GM19452 (cell line): ENCODE measurements around the gene EWSR1.
"Not testable (repeated sequence)": the region's sequence is repeated elsewhere in the genome, so short reads cannot be mapped to it uniquely, and the experiment has no call there.

Experiments used
- ATAC-seq: cut with Tn5 transposase; IDR thresholded peaks from one replicate; pipeline ENCODE4 v1.9.1; 2021; ENCODE audit not compliant: unreplicated experiment

EWSR1 gene, protein sequence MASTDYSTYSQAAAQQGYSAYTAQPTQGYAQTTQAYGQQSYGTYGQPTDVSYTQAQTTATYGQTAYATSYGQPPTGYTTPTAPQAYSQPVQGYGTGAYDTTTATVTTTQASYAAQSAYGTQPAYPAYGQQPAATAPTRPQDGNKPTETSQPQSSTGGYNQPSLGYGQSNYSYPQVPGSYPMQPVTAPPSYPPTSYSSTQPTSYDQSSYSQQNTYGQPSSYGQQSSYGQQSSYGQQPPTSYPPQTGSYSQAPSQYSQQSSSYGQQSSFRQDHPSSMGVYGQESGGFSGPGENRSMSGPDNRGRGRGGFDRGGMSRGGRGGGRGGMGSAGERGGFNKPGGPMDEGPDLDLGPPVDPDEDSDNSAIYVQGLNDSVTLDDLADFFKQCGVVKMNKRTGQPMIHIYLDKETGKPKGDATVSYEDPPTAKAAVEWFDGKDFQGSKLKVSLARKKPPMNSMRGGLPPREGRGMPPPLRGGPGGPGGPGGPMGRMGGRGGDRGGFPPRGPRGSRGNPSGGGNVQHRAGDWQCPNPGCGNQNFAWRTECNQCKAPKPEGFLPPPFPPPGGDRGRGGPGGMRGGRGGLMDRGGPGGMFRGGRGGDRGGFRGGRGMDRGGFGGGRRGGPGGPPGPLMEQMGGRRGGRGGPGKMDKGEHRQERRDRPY

DNA sequence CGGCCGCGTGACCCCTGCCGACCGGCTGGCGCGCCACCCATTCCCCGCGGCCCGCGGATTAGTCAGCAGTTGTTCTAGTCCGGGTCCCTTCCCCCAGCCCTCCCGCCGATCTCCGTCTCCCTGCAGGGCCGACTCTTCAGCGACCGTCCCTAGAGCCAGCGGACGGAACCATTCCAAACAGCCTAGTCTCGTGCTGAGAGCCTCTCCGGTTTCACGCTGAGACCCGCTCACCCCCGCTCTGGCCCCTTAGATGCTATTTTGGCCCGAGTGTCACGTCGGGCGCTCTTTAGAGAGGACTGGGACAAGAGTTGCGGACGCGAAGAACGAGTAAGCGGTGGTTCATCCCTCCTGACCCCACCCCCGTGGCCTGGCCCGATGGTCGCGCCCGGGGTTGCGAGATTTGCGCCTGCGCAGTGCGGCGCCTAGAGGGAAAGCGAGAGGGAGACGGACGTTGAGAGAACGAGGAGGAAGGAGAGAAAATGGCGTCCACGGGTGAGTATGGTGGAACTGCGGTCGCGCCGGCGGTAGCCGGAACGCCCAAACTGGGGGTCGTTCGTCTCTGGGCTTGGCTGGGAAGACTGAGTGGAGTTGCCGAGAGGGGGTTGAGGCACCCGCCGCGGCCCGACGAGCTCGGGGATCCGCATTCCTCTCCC lies at the start of gene EWSR1, which contains the start of gene RHBDD3:
Gene EWSR1, plus strand, starts transcription at position 411 of the 653 bp plus-strand sequence. Its CDS starts 69 bp downstream, at position 480.
Gene RHBDD3, minus strand, starts transcription at position 124 of the 653 bp plus-strand sequence. CDS start 2,355 bp downstream, outside the sequence.
- ATAC-seq, result peak; percentile 78

DNA sequence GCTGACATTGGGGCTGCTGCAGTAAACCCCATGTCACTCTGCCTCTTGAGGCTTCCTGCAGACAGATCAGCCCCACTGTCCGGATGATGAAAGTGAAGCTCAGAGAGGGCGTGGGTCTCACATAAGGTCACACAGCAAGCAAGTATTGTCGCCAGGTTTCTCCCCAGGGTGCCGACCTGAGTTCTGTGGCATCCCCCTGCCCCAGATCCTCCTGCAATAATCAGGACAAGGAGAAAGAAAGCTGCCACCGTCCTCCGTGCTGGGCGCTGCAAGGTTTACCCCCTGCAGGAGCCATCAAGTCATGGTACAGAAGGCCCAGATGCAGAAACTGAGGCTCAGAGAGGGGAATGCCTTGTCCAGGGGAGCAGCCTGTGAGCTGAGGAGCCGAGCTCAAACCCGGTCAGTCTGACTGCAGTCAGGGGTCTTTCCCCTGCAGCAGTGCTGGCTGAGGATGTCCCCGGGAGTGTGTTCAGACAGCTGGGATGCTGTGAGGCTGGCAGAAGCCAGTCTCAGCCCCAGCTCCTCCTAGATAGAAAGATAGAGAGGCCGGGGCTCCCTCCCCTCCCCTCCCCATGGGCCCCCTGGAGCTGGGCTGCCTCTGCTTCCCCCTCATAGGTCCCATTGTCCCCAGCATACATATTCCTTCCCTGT lies 49.2 kb upstream of the EWSR1 start:
- no peak for ATAC-seq

DNA sequence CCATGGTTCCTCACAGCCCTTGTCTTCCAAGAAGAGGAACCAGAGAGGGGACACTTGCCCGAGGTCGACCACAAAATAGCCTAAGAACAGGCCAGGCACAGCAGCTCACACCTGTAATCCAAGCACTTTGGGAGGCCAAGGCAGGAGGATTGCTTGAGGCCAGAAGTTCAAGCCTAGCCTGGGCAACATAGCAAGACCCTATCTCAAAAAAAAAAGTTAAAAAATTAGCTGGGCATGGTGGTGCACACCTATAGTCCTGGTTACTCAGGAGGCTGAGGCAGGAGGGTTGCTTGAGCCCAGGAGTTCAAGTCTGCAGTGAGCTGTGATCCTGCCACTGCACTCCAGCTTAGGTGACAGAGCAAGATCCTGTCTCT lies 48.7 kb upstream of the EWSR1 start:
- ATAC-seq, result not testable (repeated sequence)

DNA sequence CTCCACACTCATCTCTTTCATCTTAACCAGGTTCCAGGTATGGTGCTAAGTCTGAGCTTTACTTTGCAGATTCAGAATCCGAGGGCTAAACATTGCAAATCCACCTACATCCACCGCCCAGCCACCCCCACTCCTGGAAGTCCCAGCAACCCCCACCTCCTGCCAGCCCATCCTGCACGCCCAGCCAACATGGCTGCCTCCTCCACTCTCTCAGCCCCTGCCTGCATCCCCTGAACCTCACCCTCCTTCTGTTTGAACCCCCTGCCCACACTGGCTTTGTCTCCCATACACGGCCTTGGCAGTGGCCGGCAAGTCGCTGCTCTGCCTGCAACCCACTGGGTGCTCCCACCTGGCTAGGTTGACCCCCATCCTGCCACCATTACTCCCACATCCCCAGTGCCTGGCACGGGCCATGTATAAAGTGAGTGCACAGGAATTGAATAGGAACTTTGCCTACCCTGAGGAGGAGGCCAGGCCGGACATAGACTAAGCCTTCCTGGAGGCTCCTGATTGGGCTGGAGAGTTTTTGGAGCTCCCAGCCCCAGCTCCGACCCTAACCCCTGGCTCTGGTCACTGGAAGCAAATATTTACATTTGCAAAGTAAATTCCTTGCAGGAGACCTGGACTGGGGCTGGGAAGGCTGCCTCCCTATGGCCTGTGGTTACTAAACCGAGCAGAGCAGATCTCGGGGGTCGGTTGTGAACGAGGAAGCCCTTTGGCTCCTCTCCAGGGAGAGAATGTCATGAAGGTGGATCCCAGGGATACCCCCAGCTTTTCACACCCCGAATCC lies 48.0 kb upstream of the EWSR1 start:
- no peak for ATAC-seq

DNA sequence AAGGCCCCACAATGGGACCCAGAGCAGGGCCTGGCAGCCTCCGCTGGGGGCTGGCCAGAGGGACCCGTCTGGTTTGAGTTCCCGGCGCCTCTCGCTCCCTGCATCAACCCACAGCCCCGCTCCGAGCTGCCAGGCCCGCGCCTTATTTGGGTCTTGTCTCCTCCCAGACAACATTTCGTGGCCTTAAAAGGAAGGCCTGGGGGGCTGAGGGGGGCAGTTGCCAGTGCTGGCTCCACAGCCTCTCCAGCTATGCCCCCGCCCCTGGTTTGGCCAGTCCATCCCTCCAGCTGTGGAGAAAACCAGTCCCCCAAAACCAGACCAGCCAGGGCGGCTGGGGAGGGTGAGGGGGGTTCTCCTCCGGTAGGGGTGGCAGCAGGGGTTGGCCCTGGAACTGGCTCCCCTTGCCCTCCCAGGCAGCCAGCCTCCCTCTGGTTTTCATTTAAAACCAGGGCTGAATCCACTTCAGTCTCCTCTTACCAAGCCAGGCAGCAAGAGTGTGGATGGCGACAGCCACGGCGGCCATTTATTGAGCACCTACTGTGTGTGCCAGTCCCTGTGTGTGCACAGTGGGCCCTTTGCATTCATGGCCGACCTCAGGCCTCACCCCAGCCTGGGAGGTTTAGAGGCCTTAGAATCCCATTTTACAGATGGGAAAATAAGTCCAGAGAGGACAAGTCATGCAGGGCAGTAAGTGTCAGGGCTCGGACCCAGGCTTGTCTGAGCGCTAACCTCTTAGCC lies 43.8 kb upstream of the EWSR1 start:
- ATAC-seq, result no peak

DNA sequence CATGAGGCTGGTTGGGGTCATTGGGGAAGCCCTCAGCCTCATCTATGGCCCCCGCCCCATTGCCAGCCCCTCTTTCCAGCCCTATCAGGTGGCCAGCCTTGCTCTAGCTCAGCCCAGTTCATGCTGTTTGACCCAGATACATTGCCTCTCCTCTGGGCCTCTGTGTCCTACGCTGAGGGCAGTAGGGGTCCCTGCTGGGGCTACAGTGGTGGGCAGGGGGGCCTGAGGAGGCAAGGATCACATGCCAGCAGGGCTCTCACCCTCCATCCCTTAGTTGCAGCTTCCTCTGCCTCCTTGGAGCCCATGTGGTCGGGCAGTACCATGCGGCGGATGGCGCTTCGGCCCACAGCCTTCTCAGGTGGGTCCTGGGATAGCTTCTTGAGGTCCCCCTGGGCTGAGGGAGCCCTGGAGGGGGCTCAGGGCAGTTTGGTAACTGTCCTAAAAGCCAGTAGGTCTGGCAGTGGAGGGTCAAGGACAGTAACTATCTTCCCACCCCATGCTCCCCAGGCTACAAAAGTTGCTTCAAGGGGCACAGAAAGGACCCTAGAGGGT lies 43.1 kb upstream of the EWSR1 start:
- no peak for ATAC-seq

DNA sequence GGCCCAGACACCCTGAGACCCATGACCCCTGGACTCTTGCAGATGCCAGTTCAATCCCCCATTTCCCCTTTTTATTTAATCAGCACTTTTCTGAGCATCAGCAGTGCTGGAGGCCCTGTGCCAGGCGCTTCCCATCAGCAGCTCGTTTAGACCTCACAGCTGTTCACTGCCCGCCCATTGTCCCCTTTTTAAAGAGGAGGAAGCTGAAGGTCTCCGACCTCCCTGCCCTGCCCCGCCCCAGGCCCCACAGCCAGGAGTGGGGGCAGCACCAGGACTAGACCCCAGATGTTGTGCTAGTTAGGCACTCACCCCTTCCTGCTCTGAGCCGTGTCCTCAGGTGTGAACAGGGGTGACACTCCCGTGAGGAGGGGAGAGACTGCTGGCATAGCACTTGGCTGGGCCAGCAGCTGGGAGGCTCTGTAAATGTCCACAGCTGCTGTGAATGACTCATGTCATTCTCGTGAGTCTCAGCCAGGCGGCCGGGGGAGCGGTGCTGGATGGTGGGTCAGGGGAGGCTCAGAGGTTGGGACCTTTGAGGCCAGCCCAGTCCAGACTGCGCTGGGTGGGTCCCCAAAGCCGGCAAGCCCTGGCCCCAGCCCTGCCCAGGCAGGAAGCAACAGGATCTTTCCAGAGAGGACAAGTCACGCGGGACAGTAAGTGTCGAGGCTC lies 42.5 kb upstream of the EWSR1 start:
- ATAC-seq, result no peak

DNA sequence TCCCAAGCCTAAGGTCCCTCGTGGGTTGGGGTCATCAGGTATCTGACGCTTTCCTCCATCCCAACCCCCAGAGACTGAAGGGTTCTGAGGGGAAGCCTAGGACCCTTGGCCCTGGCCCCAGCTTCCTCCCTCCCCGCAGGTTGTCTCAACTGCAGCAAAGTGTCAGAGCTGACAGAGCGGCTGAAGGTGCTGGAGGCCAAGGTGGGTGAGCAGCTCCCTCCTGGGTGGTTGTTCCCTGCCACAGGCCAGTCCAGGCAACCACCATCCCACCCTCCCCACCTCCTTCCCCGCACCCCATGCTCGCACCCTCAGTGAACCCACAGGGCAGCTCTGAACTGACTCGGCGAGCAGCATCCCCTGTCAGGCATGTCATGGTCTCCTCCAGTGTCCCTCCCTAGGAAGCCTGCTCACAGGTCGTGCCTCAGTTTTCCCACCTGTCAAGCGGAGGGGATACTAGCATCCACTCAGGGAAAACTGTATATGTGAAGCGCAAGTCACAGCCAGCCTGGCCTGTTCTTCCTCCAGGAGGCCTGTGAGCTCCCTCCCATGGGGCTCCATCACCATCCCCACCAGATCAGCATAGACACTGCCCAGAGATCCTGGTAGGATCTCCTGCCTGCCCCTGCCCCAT lies 41.6 kb upstream of the EWSR1 start:
- no peak for ATAC-seq

DNA sequence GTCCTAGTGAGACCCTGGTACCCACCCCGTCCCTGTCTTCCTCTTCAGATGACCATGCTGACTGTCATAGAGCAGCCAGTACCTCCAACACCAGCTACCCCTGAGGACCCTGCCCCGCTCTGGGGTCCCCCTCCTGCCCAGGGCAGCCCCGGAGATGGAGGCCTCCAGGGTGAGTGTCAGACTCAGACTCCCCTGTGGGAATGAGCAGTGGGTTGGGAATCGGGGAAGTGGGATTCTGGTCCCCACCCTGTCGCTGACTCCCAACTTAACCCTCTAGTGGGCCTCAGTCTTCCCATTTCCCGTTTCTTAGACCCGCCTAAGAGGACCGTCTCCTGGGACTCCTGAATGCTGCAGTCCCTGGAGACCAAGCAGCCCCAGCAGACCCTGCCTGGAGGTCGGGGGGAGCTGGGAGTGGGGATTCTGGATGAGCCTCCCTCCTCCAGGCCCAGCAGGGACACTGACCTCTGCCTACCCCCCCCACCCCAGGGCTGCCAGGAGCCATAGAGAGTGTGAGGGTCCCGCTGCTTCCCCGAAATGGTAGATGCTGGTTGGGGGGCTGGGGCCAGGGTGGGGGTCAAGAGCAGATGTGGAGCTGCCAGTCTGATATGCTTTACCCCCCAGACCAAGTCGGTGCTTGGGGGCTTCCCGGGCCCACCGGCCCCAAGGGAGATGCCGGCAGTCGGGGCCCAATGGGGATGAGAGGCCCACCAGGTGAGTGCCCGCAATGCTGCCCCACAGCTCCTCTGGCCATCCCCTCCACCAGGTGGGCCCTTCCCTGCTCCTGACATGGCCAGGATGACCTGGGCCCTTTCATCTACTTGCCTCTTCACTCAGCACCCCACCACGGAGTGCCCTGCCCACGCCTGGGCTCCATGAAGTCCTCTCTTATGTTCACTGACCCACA lies 36.8 kb upstream of the EWSR1 start:
- no peak for ATAC-seq

DNA sequence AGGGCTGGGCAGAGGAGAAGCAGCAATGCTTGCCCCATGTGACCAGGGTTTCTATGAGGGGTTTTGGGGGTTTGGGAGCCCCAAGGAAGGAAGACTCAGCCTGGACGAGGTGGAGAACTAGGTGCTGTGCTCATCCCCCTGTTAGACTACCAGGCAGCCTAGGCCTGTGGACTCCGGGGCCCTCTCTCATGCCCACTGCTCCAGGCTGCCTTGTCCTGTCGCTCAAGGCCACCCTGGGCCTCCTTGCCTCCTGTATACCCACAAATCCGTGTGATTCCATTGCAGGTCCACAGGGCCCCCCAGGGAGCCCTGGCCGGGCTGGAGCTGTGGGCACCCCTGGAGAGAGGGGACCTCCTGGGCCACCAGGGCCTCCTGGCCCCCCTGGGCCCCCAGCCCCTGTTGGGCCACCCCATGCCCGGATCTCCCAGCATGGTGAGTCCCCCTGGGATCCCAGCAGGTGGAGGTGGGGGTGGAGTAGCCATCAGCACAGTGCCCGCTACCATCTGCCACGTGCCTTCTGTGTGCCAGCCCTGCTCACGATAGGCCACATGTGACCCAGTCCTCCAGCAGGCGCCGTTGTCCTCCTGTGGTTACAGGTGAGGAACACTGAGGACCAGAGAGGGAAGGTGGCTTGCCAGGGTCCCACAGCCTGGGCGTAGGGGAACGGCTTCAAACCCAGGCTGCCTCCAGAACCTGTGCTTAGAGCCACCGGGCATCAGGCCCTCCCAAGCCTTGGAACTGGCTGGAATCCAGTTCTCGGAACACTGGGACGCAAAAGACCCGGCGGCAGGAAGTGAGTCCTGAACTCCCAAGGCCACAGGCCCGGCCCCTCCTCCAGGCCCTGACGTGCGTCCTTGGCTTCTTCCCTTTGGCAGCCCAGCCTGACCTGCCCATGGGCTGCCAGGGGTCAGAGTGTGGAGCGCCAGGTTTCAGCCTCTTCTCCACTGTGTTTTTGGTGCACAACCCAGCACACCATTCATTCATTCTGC lies 35.8 kb upstream of the EWSR1 start:
- ATAC-seq, result no peak

DNA sequence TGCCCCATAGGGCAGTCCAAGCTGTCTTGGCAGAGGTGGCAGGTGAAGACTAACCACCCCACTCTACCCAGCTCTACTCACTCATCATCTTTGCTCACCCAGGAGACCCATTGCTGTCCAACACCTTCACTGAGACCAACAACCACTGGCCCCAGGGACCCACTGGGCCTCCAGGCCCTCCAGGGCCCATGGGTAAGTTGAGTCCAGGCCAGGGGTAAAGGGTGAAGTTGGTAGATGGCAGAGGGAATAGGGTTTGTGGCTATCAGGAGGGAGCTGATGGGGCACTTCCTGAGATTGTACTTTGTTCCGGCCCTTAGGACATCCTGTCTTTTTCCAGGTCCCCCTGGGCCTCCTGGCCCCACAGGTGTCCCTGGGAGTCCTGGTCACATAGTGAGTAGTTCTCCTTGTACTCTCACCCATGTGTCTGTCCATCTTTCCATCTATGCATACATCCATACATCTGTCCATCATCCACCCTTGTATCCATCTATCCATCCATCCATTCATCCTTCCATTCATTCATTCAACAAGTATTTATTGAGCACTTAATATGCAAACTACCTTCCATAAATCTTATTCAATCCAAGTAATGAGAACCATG lies 34.7 kb upstream of the EWSR1 start:
- no peak for ATAC-seq

DNA sequence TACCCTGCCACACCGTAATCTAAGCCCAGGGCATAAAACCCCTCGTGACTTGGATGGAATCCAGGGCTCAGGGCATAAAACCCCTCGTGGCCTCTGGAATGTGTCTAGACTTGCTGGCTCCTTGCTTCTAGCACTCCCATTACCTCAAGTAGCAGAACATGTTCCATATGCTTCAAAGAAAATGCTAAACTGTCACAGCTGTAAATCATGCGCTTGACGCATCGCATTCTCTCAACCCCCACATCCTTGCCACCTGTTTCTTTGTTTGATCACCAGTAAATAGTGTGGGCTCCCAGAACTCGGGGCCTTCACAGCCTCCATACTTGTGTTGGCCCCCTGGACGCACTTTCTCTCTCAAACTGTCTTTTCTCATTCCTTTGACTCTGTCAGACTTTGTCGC lies 27.6 kb upstream of the EWSR1 start:
- not testable (repeated sequence) for ATAC-seq

DNA sequence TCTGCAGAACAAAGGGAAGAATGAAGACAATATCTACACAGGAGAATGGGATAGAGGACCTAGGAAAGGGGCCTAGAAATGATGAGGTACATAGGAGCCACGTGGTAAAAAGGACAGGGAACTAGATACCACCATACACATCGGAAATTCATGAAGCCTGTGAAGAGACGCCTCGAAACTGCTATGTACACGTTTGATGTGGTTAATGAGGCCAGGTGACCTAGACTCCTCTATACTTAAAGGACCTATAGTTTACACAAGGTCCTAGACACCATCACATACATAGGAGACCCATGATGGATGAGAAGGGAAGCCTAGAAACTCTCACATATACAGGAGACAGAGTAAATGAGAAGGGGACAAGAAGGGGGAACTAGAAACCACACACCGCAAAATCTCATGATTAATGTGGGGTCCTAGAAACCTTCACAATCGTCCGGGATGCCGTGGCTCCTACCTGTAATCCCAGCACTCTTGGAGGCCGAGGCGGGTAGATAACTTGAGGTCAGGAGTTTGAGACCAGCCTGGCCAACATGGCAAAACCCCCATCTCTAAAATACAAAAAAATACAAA lies 24.1 kb upstream of the EWSR1 start:
- ATAC-seq, result no peak

DNA sequence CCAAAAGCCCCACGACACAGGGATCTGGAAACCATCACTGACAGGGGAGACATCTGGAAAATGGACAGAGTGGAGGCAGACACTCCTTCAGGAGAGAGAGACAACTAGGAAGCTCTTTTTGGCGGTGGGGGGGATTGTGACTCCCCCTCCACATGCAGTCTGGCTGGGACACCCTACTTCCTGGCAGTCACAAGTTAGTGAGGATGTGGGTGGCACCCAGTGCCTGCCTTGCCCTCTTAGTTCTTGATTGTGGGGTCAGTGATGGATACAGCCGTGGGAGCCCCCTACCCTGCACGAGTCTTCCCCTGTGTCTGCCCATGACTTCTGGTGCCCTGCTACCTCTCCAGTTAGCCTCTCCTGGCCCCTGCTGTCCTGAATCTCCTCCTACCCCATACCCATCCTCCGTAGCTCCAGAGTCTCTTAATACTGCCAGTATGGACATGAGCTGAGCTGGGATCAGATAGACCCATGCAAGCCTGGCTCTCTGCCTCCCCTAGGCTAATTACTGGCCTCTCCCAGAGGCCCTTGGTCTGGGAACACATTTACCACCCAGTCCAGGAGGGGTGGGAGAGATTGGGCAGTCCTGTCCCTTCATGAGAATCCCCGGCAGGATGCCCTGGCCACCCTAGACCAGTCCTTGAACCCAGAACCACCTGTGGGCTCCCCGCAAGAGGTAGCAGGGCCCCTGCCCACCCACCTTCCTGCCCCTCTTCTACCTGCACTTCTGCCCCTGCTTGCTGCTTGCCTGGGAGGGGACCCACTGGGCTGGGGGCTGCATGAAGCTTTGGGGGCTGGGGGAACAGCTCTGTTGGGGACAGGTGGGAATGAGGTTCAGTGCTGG lies 23.1 kb upstream of the EWSR1 start:
- no peak for ATAC-seq
